Measurements from ENCODE around the gene HIVEP2. TPM values are rescaled to one million over a fixed set of nuclear protein-coding genes. Genes with fewer than 3 reads are reported as not detected.

HIVEP2 gene
- total RNA-seq, 4 donors from 2014 or later, result 17.2 to 49.4 (median 21.6) TPM

- 84 to 89% methylated on average over 3 of the region's 3 CpGs for WGBS, 2 donors
- intact Hi-C loops (cut with DNase I; ENCODE audit: low total_unique reads), result no loop called here
- no peak overlapping the region for H3K4me3 ChIP-seq (ENCODE audit: low read depth, poor library complexity, severe bottlenecking)
- TF ChIP-seq, protein P1, sequence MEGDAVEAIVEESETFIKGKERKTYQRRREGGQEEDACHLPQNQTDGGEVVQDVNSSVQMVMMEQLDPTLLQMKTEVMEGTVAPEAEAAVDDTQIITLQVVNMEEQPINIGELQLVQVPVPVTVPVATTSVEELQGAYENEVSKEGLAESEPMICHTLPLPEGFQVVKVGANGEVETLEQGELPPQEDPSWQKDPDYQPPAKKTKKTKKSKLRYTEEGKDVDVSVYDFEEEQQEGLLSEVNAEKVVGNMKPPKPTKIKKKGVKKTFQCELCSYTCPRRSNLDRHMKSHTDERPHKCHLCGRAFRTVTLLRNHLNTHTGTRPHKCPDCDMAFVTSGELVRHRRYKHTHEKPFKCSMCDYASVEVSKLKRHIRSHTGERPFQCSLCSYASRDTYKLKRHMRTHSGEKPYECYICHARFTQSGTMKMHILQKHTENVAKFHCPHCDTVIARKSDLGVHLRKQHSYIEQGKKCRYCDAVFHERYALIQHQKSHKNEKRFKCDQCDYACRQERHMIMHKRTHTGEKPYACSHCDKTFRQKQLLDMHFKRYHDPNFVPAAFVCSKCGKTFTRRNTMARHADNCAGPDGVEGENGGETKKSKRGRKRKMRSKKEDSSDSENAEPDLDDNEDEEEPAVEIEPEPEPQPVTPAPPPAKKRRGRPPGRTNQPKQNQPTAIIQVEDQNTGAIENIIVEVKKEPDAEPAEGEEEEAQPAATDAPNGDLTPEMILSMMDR (IDR thresholded peaks at IDR 0.05), result no peak
- TF ChIP-seq POLR2A (IDR thresholded peaks at IDR 0.05), result no peak
- DNase-seq (ENCODE audit: low spot score in 2 of 2), result no peak
Measured at GRCh38 chr6:142940487-142940886, 4.5 kb downstream of the HIVEP2 start.

GRCh38 chr6:142938510-142938909 is 6.5 kb downstream of the HIVEP2 start:
- intact Hi-C loops (cut with DNase I; ENCODE audit: low total_unique reads), result no loop called here
- H3K4me3 ChIP-seq (ENCODE audit: low read depth, poor library complexity, severe bottlenecking), result no peak overlapping the region
- WGBS, 2 donors, result 58 to 59% methylated on average over 5 of the region's 5 CpGs
- no peak for DNase-seq (ENCODE audit: low spot score in 2 of 2)
- TF ChIP-seq, protein P1 (IDR thresholded peaks at IDR 0.05), result no peak
- TF ChIP-seq POLR2A (IDR thresholded peaks at IDR 0.05), result no peak

GRCh38 chr6:142937986-142938385 is 7.0 kb downstream of the HIVEP2 start:
- no peak for TF ChIP-seq POLR2A (IDR thresholded peaks at IDR 0.05)
- TF ChIP-seq, protein P1 (IDR thresholded peaks at IDR 0.05), result no peak
- 58 to 70% methylated on average over 5 of the region's 5 CpGs for WGBS, 2 donors
- intact Hi-C loops (cut with DNase I; ENCODE audit: low total_unique reads), result no loop called here

GRCh38 chr6:142935553-142936517 is 9.1 kb downstream of the HIVEP2 start:
- intact Hi-C loops (cut with DNase I; ENCODE audit: low total_unique reads), result no loop called here
- no peak for DNase-seq (ENCODE audit: low spot score in 2 of 2)
- no peak for TF ChIP-seq POLR2A (IDR thresholded peaks at IDR 0.05)
- TF ChIP-seq, protein P1 (IDR thresholded peaks at IDR 0.05), result no peak
- WGBS, 2 donors, result 96% methylated on average over 21 of the region's 21 CpGs
- no peak overlapping the region for H3K4me3 ChIP-seq (ENCODE audit: low read depth, poor library complexity, severe bottlenecking)

More at GRCh38 chr6:142937986-142938385, 7.0 kb downstream of the HIVEP2 start:
- H3K4me3 ChIP-seq (ENCODE audit: low read depth, poor library complexity, severe bottlenecking), result no peak overlapping the region
- DNase-seq (ENCODE audit: low spot score in 2 of 2), result no peak

- 63 to 80% methylated on average over 3 of the region's 3 CpGs for WGBS, 2 donors
- TF ChIP-seq, protein P1 (IDR thresholded peaks at IDR 0.05), result no peak
- no peak for TF ChIP-seq POLR2A (IDR thresholded peaks at IDR 0.05)
- intact Hi-C loops (cut with DNase I; ENCODE audit: low total_unique reads), result no loop called here
- H3K4me3 ChIP-seq (ENCODE audit: low read depth, poor library complexity, severe bottlenecking), result no peak overlapping the region
- no peak for DNase-seq (ENCODE audit: low spot score in 2 of 2)
Measured at GRCh38 chr6:142934599-142934998, 10.4 kb downstream of the HIVEP2 start.

All from lower leg skin (tissue), 4 donors.